ENCODE results near the gene ZGPAT. TPM values are rescaled to one million over a fixed set of nuclear protein-coding genes. Genes with fewer than 3 reads are reported as not detected.
A peak's percentile ranks its signal among the peaks of the same experiment; 100 is the strongest.

The ZGPAT gene
- total and polyA plus RNA-seq, 7 experiments from 2014 or later = 42.9 to 82.1 (median 47.5) TPM

DNA sequence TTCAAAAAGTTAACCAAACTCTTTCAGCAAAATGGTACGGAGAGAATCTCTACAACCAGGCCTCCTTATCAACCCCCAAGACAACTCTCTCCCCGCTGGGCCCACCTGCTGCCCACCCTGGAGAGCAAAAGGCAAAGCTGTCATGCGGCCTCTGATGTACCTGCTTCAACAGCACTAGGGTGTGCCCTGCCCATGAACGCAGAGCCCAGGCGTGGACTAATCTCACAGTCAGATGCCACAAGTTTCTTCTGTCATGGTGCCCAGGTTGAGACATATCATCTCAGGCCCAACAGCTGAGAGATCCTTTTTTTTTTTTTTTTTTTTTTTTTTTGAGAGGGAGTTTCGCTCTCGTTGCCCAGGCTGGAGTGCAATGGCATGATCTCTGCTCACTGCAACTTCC is 58.1 kb downstream of the ZGPAT start:
- H3K4me1 ChIP-seq (ENCODE audit: control insufficient read depth in 2 of 2, insufficient read depth in 2 of 2, low read length in 2 of 2) = no peaks in the 10 kb centered on the region
- ChIA-PET CTCF (interaction anchor here (1.3 kb wide), 1 partner anchor 11 kb away, joined by 5 read pairs; no protein-coding TSS in a partner anchor), POLR2A (no interaction called here)
- no peak overlapping the region for H3K4me3 ChIP-seq (ENCODE audit: low read length)
- intact Hi-C loops (cut with micrococcal nuclease) = no loop called here
- no peak for DNase-seq
- Mint-ChIP-seq H3K36me3 (no peaks in the 10 kb centered on the region), H3K27ac (no peak overlapping the region), H3K4me1 (no peaks in the 10 kb centered on the region), H3K27me3 (peaks cover 0 to 14% (median 0%) of the 10 kb centered on the region in 5 donors), H3K9me3 (no peaks in the 10 kb centered on the region), H3K4me3 (no peak overlapping the region)
- H3K9me3 ChIP-seq (ENCODE audit: control insufficient read depth in 2 of 3, low read length in 3 of 3) = no peaks in the 10 kb centered on the region
- no peaks in the 10 kb centered on the region for H3K36me3 ChIP-seq (ENCODE audit: control insufficient read depth in 2 of 3, insufficient read depth in 3 of 3, low read length in 3 of 3)
- no peak overlapping the region for H3K27ac ChIP-seq (ENCODE audit: low read depth, low read length)
- H3K27me3 ChIP-seq (ENCODE audit: control insufficient read depth in 2 of 2, insufficient read depth in 2 of 2, low read length in 2 of 2) = no peaks in the 10 kb centered on the region
- ATAC-seq = no peak

DNA sequence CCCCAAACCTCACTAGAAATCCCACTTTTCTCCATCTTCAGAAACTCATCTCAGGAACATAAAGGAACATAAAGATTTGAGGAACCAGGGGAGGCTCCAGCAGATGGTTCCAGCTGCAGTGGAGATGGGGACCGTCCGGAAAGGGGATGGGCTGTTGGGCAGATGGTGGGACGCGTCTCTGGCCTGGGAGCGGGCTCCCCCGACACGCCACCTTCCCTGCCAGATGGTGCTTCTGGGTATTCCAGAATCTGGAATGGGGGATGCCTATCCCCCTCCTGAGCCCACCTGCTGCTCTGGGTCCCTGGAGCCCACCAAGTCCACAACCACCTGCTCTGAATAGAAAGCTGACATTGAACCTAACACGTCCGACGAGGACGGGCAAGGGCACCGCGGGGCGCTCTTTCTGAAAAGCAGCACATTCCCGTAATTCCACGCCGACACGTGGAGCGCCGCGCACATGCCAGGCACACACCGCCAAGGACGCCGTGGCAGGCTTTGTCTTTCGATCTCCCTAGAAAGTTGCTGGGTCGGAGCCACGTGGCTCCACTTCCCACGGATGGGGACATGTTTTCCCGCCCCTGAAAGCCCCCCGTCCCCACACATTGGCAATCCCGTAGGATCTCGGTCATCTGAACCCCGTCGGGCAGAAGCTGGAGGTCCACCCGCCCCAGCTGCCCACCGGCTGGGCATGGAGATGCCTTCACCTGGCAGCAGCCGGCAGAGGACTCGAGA is 59.0 kb downstream of the ZGPAT start:
- intact Hi-C loops (cut with micrococcal nuclease) = no loop called here
- Histone ChIP-seq H3K27me3 (ENCODE audit: control insufficient read depth in 2 of 2, insufficient read depth in 2 of 2, low read length in 2 of 2) (no peaks in the 10 kb centered on the region), H3K4me1 (ENCODE audit: control insufficient read depth in 2 of 2, insufficient read depth in 2 of 2, low read length in 2 of 2) (no peaks in the 10 kb centered on the region), H3K36me3 (ENCODE audit: control insufficient read depth in 2 of 3, insufficient read depth in 3 of 3, low read length in 3 of 3) (no peaks in the 10 kb centered on the region), H3K27ac (ENCODE audit: low read depth, low read length) (no peak overlapping the region), H3K9me3 (ENCODE audit: control insufficient read depth in 2 of 3, low read length in 3 of 3) (no peaks in the 10 kb centered on the region), H3K4me3 (ENCODE audit: low read length) (no peak overlapping the region)
- ChIA-PET POLR2A (interaction anchor here (1.4 to 1.6 kb wide), 2 partner anchors 16 to 26 kb away, joined by 5 read pairs; no protein-coding TSS in a partner anchor), CTCF (interaction anchor here (0.6 to 1.3 kb wide), 2 partner anchors 10 to 15 kb away, joined by 5 to 6 read pairs; no protein-coding TSS in a partner anchor)
- Mint-ChIP-seq H3K9me3 (no peaks in the 10 kb centered on the region), H3K36me3 (no peaks in the 10 kb centered on the region), H3K27ac (no peak overlapping the region), H3K4me1 (no peaks in the 10 kb centered on the region), H3K27me3 (peaks cover 0 to 10% (median 0%) of the 10 kb centered on the region in 5 donors), H3K4me3 (no peak overlapping the region)
- ATAC-seq (no peak), DNase-seq (no peak)

DNA sequence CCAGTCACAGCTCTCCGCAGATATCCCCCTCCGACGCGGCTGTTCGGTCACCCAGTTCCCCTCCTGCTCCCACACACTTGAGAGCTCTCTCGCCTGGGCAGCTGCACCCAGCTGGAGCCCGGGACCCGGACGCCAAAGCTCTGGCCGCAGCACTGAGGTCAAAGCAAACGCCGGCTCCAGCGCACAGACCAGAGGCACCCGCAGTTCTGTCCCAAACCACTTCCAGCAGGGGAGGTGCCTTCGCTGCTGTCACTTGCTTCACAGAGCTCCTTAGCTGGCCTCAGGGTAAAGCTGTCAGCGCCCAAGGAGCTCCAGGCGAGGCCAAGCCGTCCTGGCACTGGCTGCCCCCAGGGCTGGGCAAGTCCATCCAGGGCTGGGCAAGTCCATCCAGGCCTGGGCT is 59.6 kb downstream of the ZGPAT start:
- peaks cover 0 to 6% (median 0%) of the 10 kb centered on the region in 5 donors for H3K27me3 Mint-ChIP-seq
- H3K27me3 ChIP-seq (ENCODE audit: control insufficient read depth in 2 of 2, insufficient read depth in 2 of 2, low read length in 2 of 2) = no peaks in the 10 kb centered on the region
- no peaks in the 10 kb centered on the region for H3K4me1 Mint-ChIP-seq
- H3K9me3 Mint-ChIP-seq = no peaks in the 10 kb centered on the region
- H3K36me3 ChIP-seq (ENCODE audit: control insufficient read depth in 2 of 3, insufficient read depth in 3 of 3, low read length in 3 of 3) = no peaks in the 10 kb centered on the region
- H3K4me3 Mint-ChIP-seq = no peak overlapping the region
- ChIA-PET POLR2A (interaction anchor here (1.4 to 1.6 kb wide), 2 partner anchors 17 to 27 kb away, joined by 5 read pairs; no protein-coding TSS in a partner anchor), CTCF (interaction anchor here (0.6 to 1.3 kb wide), 2 partner anchors 9 to 14 kb away, joined by 5 to 6 read pairs; no protein-coding TSS in a partner anchor)
- no peak for DNase-seq
- H3K27ac Mint-ChIP-seq = peak overlapping the region in 1 of 9 donors; percentile 67
- no peak overlapping the region for H3K27ac ChIP-seq (ENCODE audit: low read depth, low read length)
- H3K36me3 Mint-ChIP-seq = no peaks in the 10 kb centered on the region
- H3K4me1 ChIP-seq (ENCODE audit: control insufficient read depth in 2 of 2, insufficient read depth in 2 of 2, low read length in 2 of 2) = no peaks in the 10 kb centered on the region
- no peaks in the 10 kb centered on the region for H3K9me3 ChIP-seq (ENCODE audit: control insufficient read depth in 2 of 3, low read length in 3 of 3)
- no peak overlapping the region for H3K4me3 ChIP-seq (ENCODE audit: low read length)
- intact Hi-C loops (cut with micrococcal nuclease) = no loop called here
- no peak for ATAC-seq

DNA sequence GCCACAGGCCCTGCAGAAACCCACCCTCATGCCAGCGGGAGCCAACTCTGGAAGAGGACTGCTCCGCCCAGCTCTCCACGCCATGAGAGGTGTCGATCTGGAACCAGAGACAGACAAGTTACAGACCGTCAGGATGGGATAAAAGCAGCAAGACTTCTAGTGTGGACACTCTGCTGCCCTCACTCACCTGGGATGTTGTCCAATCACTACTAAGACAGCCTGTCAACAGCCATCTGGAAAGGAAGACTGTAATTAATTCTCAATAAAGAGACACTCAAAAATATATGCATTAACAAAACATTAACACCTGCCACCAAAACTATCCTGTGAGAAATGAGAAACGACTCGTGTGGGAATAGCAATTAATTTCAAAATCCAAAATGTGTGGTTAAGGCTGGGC is 60.0 kb downstream of the ZGPAT start:
- no peak overlapping the region for H3K4me3 ChIP-seq (ENCODE audit: low read length)
- intact Hi-C loops (cut with micrococcal nuclease) = no loop called here
- H3K4me1 ChIP-seq (ENCODE audit: control insufficient read depth in 2 of 2, insufficient read depth in 2 of 2, low read length in 2 of 2) = no peaks in the 10 kb centered on the region
- H3K27me3 Mint-ChIP-seq = peaks cover 0 to 6% (median 0%) of the 10 kb centered on the region in 5 donors
- CTCF ChIA-PET = interaction anchor here (0.7 to 0.9 kb wide), 2 partner anchors 15 to 428 kb away, joined by 3 to 4 read pairs; no protein-coding TSS in a partner anchor
- H3K36me3 Mint-ChIP-seq = no peaks in the 10 kb centered on the region
- H3K27ac Mint-ChIP-seq = peak overlapping the region in 1 of 9 donors; percentile 55
- H3K27ac ChIP-seq (ENCODE audit: low read depth, low read length) = no peak overlapping the region
- no peak overlapping the region for H3K4me3 Mint-ChIP-seq
- no peaks in the 10 kb centered on the region for H3K9me3 ChIP-seq (ENCODE audit: control insufficient read depth in 2 of 3, low read length in 3 of 3)
- H3K4me1 Mint-ChIP-seq = no peaks in the 10 kb centered on the region
- ATAC-seq = no peak
- no peaks in the 10 kb centered on the region for H3K9me3 Mint-ChIP-seq
- POLR2A ChIA-PET = interaction anchor here (1.4 to 1.6 kb wide), 2 partner anchors 17 to 27 kb away, joined by 5 read pairs; no protein-coding TSS in a partner anchor
- no peak for DNase-seq
- H3K36me3 ChIP-seq (ENCODE audit: control insufficient read depth in 2 of 3, insufficient read depth in 3 of 3, low read length in 3 of 3) = no peaks in the 10 kb centered on the region
- no peaks in the 10 kb centered on the region for H3K27me3 ChIP-seq (ENCODE audit: control insufficient read depth in 2 of 2, insufficient read depth in 2 of 2, low read length in 2 of 2)

DNA sequence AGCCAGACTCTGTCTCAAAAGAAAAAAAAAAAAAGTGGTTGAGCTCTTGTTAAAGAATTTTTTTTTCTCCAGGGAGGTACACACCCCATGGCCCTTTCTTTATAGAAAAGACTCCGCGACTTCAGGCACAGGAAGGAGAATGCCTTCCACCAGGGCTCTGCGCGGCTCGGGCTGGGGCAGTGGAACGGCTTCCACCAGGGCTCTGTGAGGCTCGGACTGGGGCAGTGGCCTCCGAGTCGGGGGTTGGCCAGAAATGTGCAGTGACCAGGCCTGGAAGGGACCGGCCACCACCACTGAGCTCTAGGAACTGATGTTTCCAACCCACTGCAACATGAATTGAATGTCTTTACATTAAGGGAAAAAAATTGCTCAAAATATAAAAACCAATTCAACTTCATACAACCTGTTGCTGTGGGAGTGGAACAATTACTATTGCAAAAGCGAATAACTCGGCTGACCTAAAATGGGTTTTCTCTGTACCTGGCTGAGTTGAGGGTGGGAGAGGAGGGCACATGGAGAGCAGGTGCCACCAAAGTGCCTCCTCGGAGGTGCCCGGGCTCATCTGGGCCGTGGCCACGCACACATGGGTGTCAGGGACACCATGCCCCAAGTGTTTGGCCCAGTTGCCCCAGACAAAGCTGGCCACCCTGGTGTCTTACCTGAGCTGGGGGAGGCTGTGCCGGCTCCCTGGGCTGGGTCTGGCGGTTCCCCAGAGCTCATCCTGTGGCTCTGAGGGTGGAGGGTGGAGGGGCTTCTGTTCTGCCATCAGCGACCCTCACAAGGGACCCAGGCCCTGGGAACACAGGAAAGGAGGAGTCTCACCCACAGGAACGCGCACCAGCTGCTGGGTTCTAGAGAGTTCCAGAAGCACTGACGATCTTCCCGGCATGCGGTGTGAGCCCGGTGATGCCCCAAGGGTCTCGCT is 61.0 kb downstream of the ZGPAT start:
- POLR2A ChIA-PET = interaction anchor here (1.4 to 1.6 kb wide), 2 partner anchors 18 to 28 kb away, joined by 5 read pairs; no protein-coding TSS in a partner anchor
- Histone ChIP-seq H3K4me3 (ENCODE audit: low read length) (no peak overlapping the region), H3K27me3 (ENCODE audit: control insufficient read depth in 2 of 2, insufficient read depth in 2 of 2, low read length in 2 of 2) (no peaks in the 10 kb centered on the region), H3K4me1 (ENCODE audit: control insufficient read depth in 2 of 2, insufficient read depth in 2 of 2, low read length in 2 of 2) (no peaks in the 10 kb centered on the region), H3K36me3 (ENCODE audit: control insufficient read depth in 2 of 3, insufficient read depth in 3 of 3, low read length in 3 of 3) (no peaks in the 10 kb centered on the region), H3K27ac (ENCODE audit: low read depth, low read length) (no peak overlapping the region), H3K9me3 (ENCODE audit: control insufficient read depth in 2 of 3, low read length in 3 of 3) (no peaks in the 10 kb centered on the region)
- intact Hi-C loops (cut with micrococcal nuclease) = no loop called here
- Mint-ChIP-seq H3K4me1 (no peaks in the 10 kb centered on the region), H3K27me3 (peaks cover 0 to 3% (median 0%) of the 10 kb centered on the region in 5 donors), H3K4me3 (no peak overlapping the region), H3K9me3 (no peaks in the 10 kb centered on the region), H3K36me3 (no peaks in the 10 kb centered on the region), H3K27ac (no peak overlapping the region)
- no peak for DNase-seq
- no peak for ATAC-seq
- CTCF ChIA-PET = interaction anchor here (0.7 to 0.9 kb wide), 2 partner anchors 14 to 427 kb away, joined by 3 to 4 read pairs; no protein-coding TSS in a partner anchor

- no peak overlapping the region for H3K4me3 ChIP-seq (ENCODE audit: low read length)
- ChIA-PET POLR2A (no interaction called here), CTCF (interaction anchor here (0.7 kb wide), 1 partner anchor 330 kb away, joined by 3 read pairs; no protein-coding TSS in a partner anchor)
- Mint-ChIP-seq H3K4me3 (no peak overlapping the region), H3K27me3 (peaks cover 0 to 5% (median 0%) of the 10 kb centered on the region in 5 donors), H3K4me1 (peaks cover 0 to 6% (median 5%) of the 10 kb centered on the region in 7 donors), H3K9me3 (no peaks in the 10 kb centered on the region), H3K36me3 (peaks cover 0 to 1% (median 0%) of the 10 kb centered on the region in 5 donors), H3K27ac (no peak overlapping the region)
- ATAC-seq = no peak
- intact Hi-C loops (cut with micrococcal nuclease) = no loop called here
- H3K36me3 ChIP-seq (ENCODE audit: control insufficient read depth in 2 of 3, insufficient read depth in 3 of 3, low read length in 3 of 3) = no peaks in the 10 kb centered on the region
- no peak for DNase-seq
- H3K9me3 ChIP-seq (ENCODE audit: control insufficient read depth in 2 of 3, low read length in 3 of 3) = no peaks in the 10 kb centered on the region
- no peaks in the 10 kb centered on the region for H3K4me1 ChIP-seq (ENCODE audit: control insufficient read depth in 2 of 2, insufficient read depth in 2 of 2, low read length in 2 of 2)
- no peak overlapping the region for H3K27ac ChIP-seq (ENCODE audit: low read depth, low read length)
- no peaks in the 10 kb centered on the region for H3K27me3 ChIP-seq (ENCODE audit: control insufficient read depth in 2 of 2, insufficient read depth in 2 of 2, low read length in 2 of 2)
These were observed 62.1 kb downstream of the ZGPAT start for GRCh38 chr20:63769891-63770474.
